OCI-LY1 (cell line): ENCODE data around the gene KRT10.

Source experiments
- CTCF ChIP-seq: fragments of 200-600 bp; sonication (generic), shearing (Covaris generic); IDR thresholded peaks from 2 replicates; pipeline ENCODE4 v1.5.1; 2017; ENCODE audit warnings: mild to moderate bottlenecking, antibody characterized with exemption, low read length, moderate library complexity, mixed read lengths
- EZH2 ChIP-seq: fragments of 200-600 bp; sonication (generic), shearing (Covaris generic); IDR thresholded peaks from 2 replicates; pipeline ENCODE4 v1.8.0; 2017; ENCODE audit warnings: borderline replicate concordance, mixed run types, mild to moderate bottlenecking, antibody characterized with exemption, low read length, moderate library complexity, mixed read lengths

- TF ChIP-seq CTCF: no peak
- no peak for TF ChIP-seq EZH2
Observed at GRCh38 chr17:40864661-40865390, 42.4 kb upstream of the KRT10 start.
